Left kidney (tissue), 2 donors: Measurements from ENCODE around the gene SNX1. TPM values are rescaled to one million over a fixed set of nuclear protein-coding genes. Genes with fewer than 3 reads are reported as not detected.

Experiments
- DNase-seq: peaks from one replicate; pipeline ENCODE4 v3.0.0-alpha.2; 2013
- polyA plus RNA-seq: library from polyadenylated mRNA; unstranded; fragments of 120-200 nt; gene quantifications from one replicate; pipeline ENCODE4 v1.2.1, GENCODE V29; 2013; ENCODE audit not compliant: insufficient read length

The SNX1 gene
- polyA plus RNA-seq, 1 donor, result 128 TPM

DNA sequence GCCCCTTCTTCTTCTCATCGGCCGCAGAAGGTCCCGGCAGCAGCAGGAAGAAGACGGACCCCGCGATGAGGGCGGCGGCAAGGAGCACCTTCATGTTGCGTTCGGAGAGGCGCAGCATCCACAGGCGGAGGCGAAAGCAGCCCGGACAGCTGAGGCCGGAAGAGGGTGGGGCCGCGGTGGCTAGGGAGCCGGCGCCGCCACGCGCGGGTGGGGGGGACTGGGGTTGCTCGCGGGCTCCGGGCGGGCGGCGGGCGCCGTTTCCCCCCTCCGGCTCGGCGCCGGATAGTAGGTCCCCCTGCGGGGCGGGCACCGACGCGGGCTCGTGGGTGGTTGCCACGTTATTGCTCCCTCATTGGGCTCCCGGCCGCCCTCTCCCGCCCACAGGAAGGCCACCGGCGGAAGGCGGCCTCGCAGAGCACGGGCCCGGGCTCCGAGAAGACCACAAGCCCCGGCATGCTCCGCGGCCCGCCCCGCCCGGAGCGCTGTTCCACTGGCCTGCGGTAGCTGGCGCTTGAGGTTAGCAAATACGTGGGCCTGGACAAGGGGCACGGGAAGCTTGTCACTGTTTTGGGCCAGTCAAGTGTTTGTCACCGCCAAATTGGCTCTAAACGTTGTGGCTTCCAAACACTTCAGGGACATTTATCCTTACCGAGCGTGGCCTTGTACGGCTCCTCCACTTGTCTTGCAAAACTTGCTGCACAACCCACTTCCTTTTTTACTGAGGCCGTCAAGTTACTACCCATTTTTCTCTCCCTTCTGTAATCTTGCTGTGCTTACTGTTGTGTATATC, 67.3 kb downstream of the SNX1 start, which contains the start of gene PPIB:
PPIB (minus strand) TSS at position 154 of the 790 bp plus-strand sequence; CDS start at position 118, 36 bp downstream.
- DNase-seq, result peak; percentile 95

DNA sequence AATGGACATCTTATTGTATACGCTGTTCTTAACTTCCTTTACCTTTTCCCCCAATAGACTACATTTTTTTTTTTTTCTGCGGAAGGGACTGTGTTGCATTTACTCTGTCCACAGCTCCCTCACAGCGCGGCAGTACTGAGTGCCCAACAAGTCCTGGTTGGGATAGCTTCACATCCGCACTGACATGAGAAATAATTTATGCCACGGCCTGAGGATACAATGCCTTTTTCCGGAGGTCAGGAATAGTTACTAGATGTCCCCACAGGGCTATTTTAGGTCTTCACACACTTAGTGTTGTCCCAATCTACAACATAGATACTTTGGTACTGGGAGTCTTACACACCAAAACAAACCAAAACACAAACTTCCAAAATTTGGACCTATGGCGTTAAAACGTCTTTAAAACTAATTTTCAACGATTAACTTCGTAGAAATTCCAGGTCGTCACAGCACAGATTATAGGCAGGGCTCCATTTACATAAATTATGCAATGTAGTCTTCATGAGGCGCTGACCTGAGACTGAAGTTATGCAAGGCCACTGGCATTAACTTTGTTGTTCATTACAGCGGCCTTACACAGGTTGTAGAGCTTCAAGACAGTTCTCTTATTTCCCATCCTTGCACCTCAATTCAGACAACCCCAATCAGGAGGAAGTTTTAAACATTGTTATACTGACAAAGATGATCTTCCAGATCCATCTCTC, 68.0 kb downstream of the SNX1 start:
- no peak for DNase-seq

DNA sequence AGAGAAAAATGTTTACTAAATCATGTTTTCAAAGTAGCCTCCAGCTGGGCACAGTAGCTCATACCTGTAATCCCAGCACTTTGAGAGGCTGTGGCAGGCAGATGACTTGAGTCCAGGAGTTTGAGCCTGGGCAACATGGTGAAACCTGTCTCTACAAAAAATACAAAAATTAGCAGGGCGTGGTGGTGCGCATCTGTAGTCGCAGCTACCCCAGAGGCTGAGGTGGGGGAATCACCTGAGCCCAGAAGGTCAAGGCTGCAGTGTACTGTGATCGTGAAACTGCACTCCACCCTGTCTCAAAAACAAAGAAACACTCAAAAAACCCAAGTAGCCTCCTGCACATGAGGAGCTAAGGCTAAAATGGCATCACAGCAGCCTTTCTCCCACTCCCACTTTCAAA, 68.7 kb downstream of the SNX1 start:
- no peak for DNase-seq

DNA sequence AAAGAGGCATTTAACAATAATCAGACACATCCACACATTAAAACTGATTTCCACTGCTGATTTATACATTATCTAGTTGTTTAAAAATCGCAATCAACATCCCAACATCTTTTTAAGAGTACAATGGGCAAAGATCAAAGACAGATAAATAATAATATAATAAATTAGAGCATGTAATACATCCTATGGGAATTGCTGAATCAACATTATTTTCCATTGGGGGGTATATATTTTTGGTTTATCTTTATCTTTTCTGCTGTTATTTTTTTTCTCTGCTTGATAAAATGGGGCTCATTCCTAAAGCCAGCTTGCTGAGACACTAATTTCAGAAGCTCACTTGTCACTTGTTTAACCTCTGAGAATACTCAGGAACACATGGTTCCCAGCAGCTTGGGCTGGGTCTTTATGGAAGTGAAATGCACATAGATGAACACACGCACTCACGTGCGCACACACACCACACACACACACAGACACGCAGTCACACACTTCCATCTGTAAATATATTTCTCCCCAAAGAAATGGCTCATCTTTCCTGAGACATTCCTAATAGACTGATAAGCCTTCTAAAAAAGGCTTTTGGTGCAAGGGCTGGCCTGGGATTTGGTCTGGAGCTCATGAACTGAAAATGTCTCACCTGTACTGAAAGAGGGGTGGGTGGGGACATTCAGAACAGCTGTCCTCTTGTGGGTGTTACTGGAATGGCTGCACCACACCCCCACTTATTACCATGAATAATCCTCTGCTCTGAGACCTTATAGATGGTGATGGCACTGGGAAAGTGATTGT, 70.5 kb downstream of the SNX1 start:
- DNase-seq, result no peak

DNA sequence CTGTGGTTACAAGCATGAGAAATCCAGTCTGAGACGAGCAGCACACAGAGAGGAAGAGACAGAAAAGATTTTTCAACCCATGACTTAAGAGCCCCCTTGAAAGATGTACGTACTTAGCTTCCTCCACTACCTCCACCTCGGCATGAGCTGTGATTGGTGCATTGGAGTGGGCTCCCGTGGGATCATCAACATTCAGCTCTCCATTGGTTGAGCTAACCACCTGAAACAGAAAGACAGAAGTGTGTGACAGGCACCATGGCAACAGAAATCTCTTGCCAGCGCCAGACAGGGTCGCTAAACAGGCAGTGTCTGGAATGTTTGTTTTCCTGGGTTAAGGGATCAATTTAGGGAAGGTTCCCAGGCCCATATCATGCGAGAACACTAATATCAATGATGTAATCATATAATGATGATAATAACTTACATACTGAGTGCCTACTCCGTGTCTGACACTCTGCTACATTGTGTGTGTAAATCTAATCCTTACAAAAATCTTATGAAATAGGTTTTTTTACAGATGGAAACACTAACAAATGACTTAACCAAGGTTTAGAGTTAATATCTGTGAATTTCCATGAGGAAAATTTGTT, 84.5 kb downstream of the SNX1 start:
- no peak for DNase-seq

DNA sequence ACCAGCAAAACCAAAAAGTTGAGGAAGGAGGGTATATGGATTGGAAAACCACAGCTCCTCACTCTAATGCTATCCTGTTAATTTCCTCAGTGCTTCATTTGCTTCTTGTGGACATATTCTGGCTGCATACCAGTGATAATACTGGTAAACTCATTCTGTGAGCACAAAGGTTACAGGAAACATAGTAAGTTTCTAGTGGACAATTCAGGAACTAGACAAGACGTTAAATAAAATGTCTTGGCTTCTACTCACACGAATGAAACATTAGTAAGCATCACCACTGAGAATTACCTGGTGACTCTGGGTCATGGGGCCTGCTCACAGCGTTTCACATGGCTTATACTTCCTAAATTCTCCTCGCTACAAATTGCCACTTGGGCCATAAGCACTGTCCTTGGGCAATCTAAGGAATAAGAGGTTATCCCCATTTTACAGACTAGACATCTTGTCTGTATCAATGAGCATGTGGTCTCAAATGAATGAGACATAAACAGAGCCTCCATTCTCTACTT, 87.1 kb downstream of the SNX1 start:
- no peak for DNase-seq

DNA sequence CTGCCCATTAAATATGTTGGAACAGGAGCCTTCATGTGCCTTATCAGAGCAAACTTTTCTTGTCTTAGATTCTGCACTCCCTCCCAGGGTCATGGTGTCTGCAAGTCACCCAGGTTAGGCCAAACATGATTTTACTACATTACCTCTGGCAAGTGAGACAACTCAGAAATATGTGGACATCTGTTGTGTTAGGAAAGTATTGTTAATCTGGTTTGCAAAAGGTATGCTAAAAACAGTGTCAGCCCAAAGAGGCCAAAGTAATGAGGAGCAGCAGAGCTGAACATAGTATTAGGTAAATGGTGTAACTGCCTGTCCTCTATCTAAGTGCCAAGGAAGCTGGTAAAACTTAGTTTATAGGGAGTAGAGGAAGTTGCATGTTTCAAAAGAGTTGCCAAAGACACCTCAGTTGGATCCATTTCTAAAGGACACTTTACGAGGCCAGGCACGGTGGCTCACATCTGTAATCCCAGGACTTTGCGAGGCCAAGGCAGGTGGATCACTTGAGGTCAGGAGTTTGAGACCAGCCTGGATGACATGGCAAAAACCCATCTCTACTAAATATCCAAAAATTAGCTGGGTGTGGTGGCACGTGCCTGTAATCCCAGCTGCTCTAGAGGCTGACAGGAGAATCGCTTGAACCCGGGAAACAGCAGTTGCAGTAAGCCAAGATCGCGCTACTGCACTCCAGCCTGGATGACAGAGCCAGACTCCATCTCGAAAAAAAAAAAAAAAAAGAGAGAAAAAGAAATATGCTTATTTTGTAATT, 89.5 kb downstream of the SNX1 start:
- DNase-seq, result no peak

DNA sequence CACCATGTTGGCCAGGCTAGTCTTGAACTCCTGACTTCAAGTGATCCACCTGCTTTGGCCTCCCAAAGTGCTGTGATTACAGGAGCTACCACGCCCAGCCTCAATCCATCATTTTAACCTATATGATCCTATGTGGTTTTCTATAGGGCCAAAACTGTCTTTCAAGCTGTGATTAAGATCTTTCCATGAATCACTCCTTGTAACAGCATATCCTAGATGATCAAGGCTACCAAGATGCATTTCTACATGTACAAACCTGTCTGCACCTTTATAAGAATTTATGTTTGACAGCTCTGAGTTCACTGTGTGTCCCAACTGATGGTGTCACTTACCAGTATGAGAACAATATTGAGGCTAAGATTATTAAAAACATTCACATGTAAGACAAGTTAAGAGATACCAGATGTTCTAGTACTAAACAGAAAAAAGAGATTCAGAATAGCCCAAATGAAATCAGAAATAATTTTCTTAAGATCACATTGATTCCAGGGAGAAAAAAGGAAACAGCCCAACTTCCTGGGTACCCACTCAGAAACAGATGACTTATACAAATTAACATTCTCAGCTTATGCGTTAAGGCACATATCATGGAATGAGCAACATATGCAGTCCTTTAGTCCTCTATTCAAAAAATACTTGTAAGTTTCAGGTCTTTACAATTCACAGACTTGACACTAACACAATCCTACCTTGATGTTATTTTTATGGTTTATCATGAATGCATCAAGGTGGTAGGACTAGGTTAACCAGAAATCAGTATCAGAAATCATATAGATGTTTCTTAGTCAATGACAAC, 91.8 kb downstream of the SNX1 start:
- DNase-seq, result no peak

Other genes with a start within 250 kb of the SNX1 start
- 8.1 TPM for gene DAPK2, start 49.5 kb upstream of the SNX1 start, polyA plus RNA-seq
- 86.7 TPM for gene CIAO2A, start 2.1 kb upstream of the SNX1 start, polyA plus RNA-seq
- gene SNX22, start 55.7 kb downstream of the SNX1 start, polyA plus RNA-seq, result 1.9 TPM
- gene PPIB, start 67.0 kb downstream of the SNX1 start, polyA plus RNA-seq, result 469 TPM